Mesothelial cell of epicardium (in vitro differentiated cells): ENCODE results near the gene AWAT1. TPM values are rescaled to one million over a fixed set of nuclear protein-coding genes. Genes with fewer than 3 reads are reported as not detected.

Source experiments
- DNase-seq, 2 experiments: peaks; one replicate each; pipeline ENCODE4 v3.0.0; 2021; ENCODE audit warnings: low spot score in 2 of 2; ENCODE audit not compliant: unreplicated experiment in 2 of 2
- H3K27ac Mint-ChIP-seq: 2 replicates; pipeline ENCODE4 v1.8.0; 2021; ENCODE audit warnings: mixed read lengths
- H3K27me3 Mint-ChIP-seq: 2 replicates; pipeline ENCODE4 v1.8.0; 2021; ENCODE audit warnings: low read depth, mixed read lengths
- H3K36me3 Mint-ChIP-seq: 2 replicates; pipeline ENCODE4 v1.8.0; 2021; ENCODE audit warnings: mixed read lengths
- H3K4me1 Mint-ChIP-seq: 2 replicates; pipeline ENCODE4 v1.8.0; 2021; ENCODE audit warnings: mixed read lengths
- H3K4me3 Mint-ChIP-seq: 2 replicates; pipeline ENCODE4 v1.8.0; 2021; ENCODE audit warnings: mild to moderate bottlenecking, moderate library complexity, mixed read lengths
- H3K9me3 Mint-ChIP-seq: 2 replicates; pipeline ENCODE4 v1.8.0; 2021; ENCODE audit warnings: mixed read lengths
- CTCF ChIP-seq: fragments of 200-600 bp; sonication (generic); IDR thresholded peaks from one replicate; pipeline ENCODE4 v1.5.0; 2021; ENCODE audit warnings: antibody characterized with exemption; ENCODE audit not compliant: unreplicated experiment
- total RNA-seq: library from RNA; stranded (reverse); gene quantifications from 3 replicates; pipeline ENCODE4 v1.2.1, GENCODE V29; 2021

Gene AWAT1
- total RNA-seq, 1 donor from 2014 or later, result not detected

- Mint-ChIP-seq H3K4me1 (no peaks in the 10 kb centered on the region), H3K9me3 (peaks cover 37% of the 10 kb centered on the region), H3K4me3 (no peak overlapping the region), H3K27ac (no peak overlapping the region), H3K36me3 (no peaks in the 10 kb centered on the region), H3K27me3 (no peaks in the 10 kb centered on the region)
- no peak for DNase-seq
- no peak for TF ChIP-seq CTCF
Measured at GRCh38 chrX:70254063-70254400, 19.6 kb downstream of the AWAT1 start.

- no peak for DNase-seq
- no peak for TF ChIP-seq CTCF
- H3K4me3 Mint-ChIP-seq, result no peak overlapping the region
- no peaks in the 10 kb centered on the region for H3K27me3 Mint-ChIP-seq
- H3K4me1 Mint-ChIP-seq, result no peaks in the 10 kb centered on the region
- H3K9me3 Mint-ChIP-seq, result peaks cover 37% of the 10 kb centered on the region
- H3K27ac Mint-ChIP-seq, result no peak overlapping the region
- no peaks in the 10 kb centered on the region for H3K36me3 Mint-ChIP-seq
Measured at GRCh38 chrX:70254909-70255308, 20.5 kb downstream of the AWAT1 start.

- Mint-ChIP-seq H3K4me3 (no peak overlapping the region), H3K36me3 (no peaks in the 10 kb centered on the region), H3K27me3 (no peaks in the 10 kb centered on the region), H3K4me1 (no peaks in the 10 kb centered on the region), H3K9me3 (peaks cover 37% of the 10 kb centered on the region), H3K27ac (no peak overlapping the region)
- no peak for DNase-seq
- no peak for TF ChIP-seq CTCF
Measured at GRCh38 chrX:70255452-70255851, 21.0 kb downstream of the AWAT1 start.

GRCh38 chrX:70257423-70258288 is 23.2 kb downstream of the AWAT1 start:
- H3K27ac Mint-ChIP-seq, result no peak overlapping the region
- H3K9me3 Mint-ChIP-seq, result peaks cover 31% of the 10 kb centered on the region
- no peaks in the 10 kb centered on the region for H3K27me3 Mint-ChIP-seq
- H3K4me3 Mint-ChIP-seq, result no peak overlapping the region
- no peak for DNase-seq
- TF ChIP-seq CTCF, result no peak
- no peaks in the 10 kb centered on the region for H3K36me3 Mint-ChIP-seq
- H3K4me1 Mint-ChIP-seq, result no peaks in the 10 kb centered on the region

- no peak within 1 kb of the TSS for H3K27ac Mint-ChIP-seq
- no peaks in the 10 kb centered on the region for H3K36me3 Mint-ChIP-seq
- DNase-seq, result no peak
- H3K4me3 Mint-ChIP-seq, result no peak within 1 kb of the TSS
- TF ChIP-seq CTCF, result no peak
- H3K4me1 Mint-ChIP-seq, result no peaks in the 10 kb centered on the region
- peaks cover 17% of the 10 kb centered on the region for H3K9me3 Mint-ChIP-seq
- no peaks in the 10 kb centered on the region for H3K27me3 Mint-ChIP-seq
Measured at GRCh38 chrX:70260104-70260503, 25.6 kb downstream of the AWAT1 start, which contains the start of gene P2RY4. P2RY4 (minus strand) TSS chrX:70260204; CDS start chrX:70259624, 580 bp downstream.
